Naive B cell (primary cell): ENCODE data around the gene ZC3H15. TPM values are rescaled to one million over a fixed set of nuclear protein-coding genes. Genes with fewer than 3 reads are reported as not detected.
A peak's percentile ranks its signal among the peaks of the same experiment; 100 is the strongest.
"Not testable (repeated sequence)": the region's sequence is repeated elsewhere in the genome, so short reads cannot be mapped to it uniquely, and the experiment has no call there.

ENCODE experiments used
- ATAC-seq, 2 donors: fragments of 150-1000 bp; cut with Tn5 transposase; 2 replicates each; pipeline ENCODE4 v1.10.0; 2021; ENCODE audit warnings: low read depth in 2 of 2, mild to moderate bottlenecking in 2 of 2, moderate library complexity in 2 of 2
- DNase-seq: peaks from one replicate; pipeline ENCODE4 v3.0.0; 2022
- H3K27ac Mint-ChIP-seq, 6 donors: one replicate each; pipeline ENCODE4 v1.8.0; 2020 to 2022; ENCODE audit warnings: mild to moderate bottlenecking in 6 of 6, mixed read lengths in 6 of 6, moderate library complexity in 5 of 6, inconsistent platforms in 2 of 6
- H3K27me3 Mint-ChIP-seq, 3 donors: one replicate each; pipeline ENCODE4 v1.8.0; 2021 to 2022; ENCODE audit warnings: mixed read lengths in 3 of 3, mild to moderate bottlenecking in 1 of 3
- H3K36me3 Mint-ChIP-seq, 2 donors: one replicate each; pipeline ENCODE4 v1.8.0; 2020 to 2022; ENCODE audit warnings: mixed read lengths in 2 of 2, inconsistent platforms in 1 of 2, mild to moderate bottlenecking in 1 of 2
- H3K4me1 Mint-ChIP-seq, 3 donors: one replicate each; pipeline ENCODE4 v1.8.0; 2020 to 2022; ENCODE audit warnings: mixed read lengths in 3 of 3, inconsistent platforms in 1 of 3, mild to moderate bottlenecking in 1 of 3, moderate library complexity in 1 of 3
- H3K4me3 Mint-ChIP-seq, 8 donors: one replicate each; pipeline ENCODE4 v1.8.0; 2020 to 2022; ENCODE audit warnings: mild to moderate bottlenecking in 8 of 8, mixed read lengths in 8 of 8, moderate library complexity in 8 of 8, inconsistent platforms in 2 of 8
- H3K9me3 Mint-ChIP-seq, 7 donors: one replicate each; pipeline ENCODE4 v1.8.0; 2020 to 2022; ENCODE audit warnings: mixed read lengths in 7 of 7, mild to moderate bottlenecking in 5 of 7, inconsistent platforms in 2 of 7, moderate library complexity in 1 of 7
- polyA plus RNA-seq, 6 donors: library from polyadenylated mRNA; unstranded; fragments of 300-500 nt; fragmentation: Illumina TruSeq; gene quantifications; one replicate each; pipeline ENCODE4 v1.2.3, GENCODE V29; 2021; ENCODE audit warnings: low read depth in 6 of 6

Gene ZC3H15
- polyA plus RNA-seq, 6 donors from 2014 or later = 50.2 to 73.9 (median 56.8) TPM

GRCh38 chr2:186472722-186473493 is 13.2 kb upstream of the ZC3H15 start:
- DNase-seq, H3K4me3 Mint-ChIP-seq, H3K4me1 Mint-ChIP-seq, H3K27me3 Mint-ChIP-seq, H3K27ac Mint-ChIP-seq, ATAC-seq, H3K36me3 Mint-ChIP-seq: not testable (repeated sequence)
- H3K9me3 Mint-ChIP-seq = peaks cover 0 to 16% (median 4%) of the 10 kb centered on the region in 7 donors

GRCh38 chr2:186474239-186474638 is 11.8 kb upstream of the ZC3H15 start:
- H3K4me1 Mint-ChIP-seq, H3K27ac Mint-ChIP-seq, DNase-seq, ATAC-seq, H3K36me3 Mint-ChIP-seq, H3K4me3 Mint-ChIP-seq, H3K27me3 Mint-ChIP-seq: not testable (repeated sequence)
- peaks cover 0 to 16% (median 4%) of the 10 kb centered on the region in 7 donors for H3K9me3 Mint-ChIP-seq

GRCh38 chr2:186477790-186478189 is 8.3 kb upstream of the ZC3H15 start:
- DNase-seq (no peak), ATAC-seq (no peak)
- Mint-ChIP-seq H3K4me3 (no peak overlapping the region), H3K27me3 (no peaks in the 10 kb centered on the region), H3K27ac (peak overlapping the region in 1 of 6 donors; percentile 20), H3K4me1 (peaks cover 0 to 6% (median 5%) of the 10 kb centered on the region in 3 donors), H3K36me3 (no peaks in the 10 kb centered on the region), H3K9me3 (peaks cover 0 to 4% (median 0%) of the 10 kb centered on the region in 7 donors)

- H3K9me3 Mint-ChIP-seq = peaks cover 0 to 2% (median 0%) of the 10 kb centered on the region in 7 donors
- peaks cover 9 to 24% (median 22%) of the 10 kb centered on the region in 3 donors for H3K4me1 Mint-ChIP-seq
- H3K27ac Mint-ChIP-seq = no peak overlapping the region
- ATAC-seq = no peak
- H3K4me3 Mint-ChIP-seq = no peak overlapping the region
- no peaks in the 10 kb centered on the region for H3K36me3 Mint-ChIP-seq
- no peak for DNase-seq
- H3K27me3 Mint-ChIP-seq = no peaks in the 10 kb centered on the region
These were observed 5.1 kb upstream of the ZC3H15 start for GRCh38 chr2:186480991-186481390.

- H3K36me3 Mint-ChIP-seq = no peaks in the 10 kb centered on the region
- H3K4me1 Mint-ChIP-seq = peaks cover 20 to 45% (median 44%) of the 10 kb centered on the region in 3 donors
- peak overlapping the region; percentile 76 to 100 (median 98) for H3K27ac Mint-ChIP-seq
- peak overlapping the region in 7 of 8 donors; percentile 15 to 99 (median 94) for H3K4me3 Mint-ChIP-seq
- DNase-seq = no peak
- ATAC-seq = no peak
- H3K27me3 Mint-ChIP-seq = no peaks in the 10 kb centered on the region
- H3K9me3 Mint-ChIP-seq = no peaks in the 10 kb centered on the region
These were observed 1.9 kb upstream of the ZC3H15 start for GRCh38 chr2:186484062-186484735.

- Mint-ChIP-seq H3K27me3 (no peaks in the 10 kb centered on the region), H3K27ac (peak overlapping the region; percentile 97 to 100 (median 100)), H3K4me1 (peaks cover 26 to 58% (median 53%) of the 10 kb centered on the region in 3 donors), H3K36me3 (no peaks in the 10 kb centered on the region), H3K4me3 (peak overlapping the region; percentile 89 to 99 (median 97)), H3K9me3 (no peaks in the 10 kb centered on the region)
- ATAC-seq (peak in 1 of 2 donors; percentile 29), DNase-seq (no peak)
These were observed 537 bp upstream of the ZC3H15 start for GRCh38 chr2:186485576-186485870.

- peak; percentile 91 for DNase-seq
- Mint-ChIP-seq H3K4me3 (peak overlapping the region; percentile 89 to 99 (median 97)), H3K4me1 (peaks cover 32 to 72% (median 67%) of the 10 kb centered on the region in 3 donors), H3K9me3 (no peaks in the 10 kb centered on the region), H3K27me3 (no peaks in the 10 kb centered on the region), H3K27ac (peak overlapping the region; percentile 97 to 100 (median 100)), H3K36me3 (no peaks in the 10 kb centered on the region)
- no peak for ATAC-seq
These were observed 889 bp downstream of the ZC3H15 start for GRCh38 chr2:186486651-186487647.

GRCh38 chr2:186493564-186494085 is 7.6 kb downstream of the ZC3H15 start:
- ATAC-seq (no peak), DNase-seq (no peak)
- no peak overlapping the region for H3K4me3 Mint-ChIP-seq
- H3K27ac Mint-ChIP-seq = peak overlapping the region in 5 of 6 donors; percentile 21 to 74 (median 35)
- H3K36me3 Mint-ChIP-seq = peaks cover 1 to 13% of the 10 kb centered on the region in 2 donors
- H3K4me1 Mint-ChIP-seq = peaks cover 31 to 65% (median 54%) of the 10 kb centered on the region in 3 donors
- no peaks in the 10 kb centered on the region for H3K27me3 Mint-ChIP-seq
- no peaks in the 10 kb centered on the region for H3K9me3 Mint-ChIP-seq

GRCh38 chr2:186496401-186496800 is 10.3 kb downstream of the ZC3H15 start:
- no peak for DNase-seq
- H3K27ac Mint-ChIP-seq = no peak overlapping the region
- peaks cover 20 to 46% (median 33%) of the 10 kb centered on the region in 3 donors for H3K4me1 Mint-ChIP-seq
- H3K4me3 Mint-ChIP-seq = no peak overlapping the region
- no peaks in the 10 kb centered on the region for H3K27me3 Mint-ChIP-seq
- ATAC-seq = no peak
- H3K36me3 Mint-ChIP-seq = peaks cover 8 to 17% of the 10 kb centered on the region in 2 donors
- H3K9me3 Mint-ChIP-seq = no peaks in the 10 kb centered on the region

- DNase-seq (no peak), ATAC-seq (no peak)
- Mint-ChIP-seq H3K4me3 (no peak overlapping the region), H3K27me3 (no peaks in the 10 kb centered on the region), H3K36me3 (peaks cover 18 to 22% of the 10 kb centered on the region in 2 donors), H3K9me3 (no peaks in the 10 kb centered on the region), H3K4me1 (peaks cover 16 to 31% (median 21%) of the 10 kb centered on the region in 3 donors), H3K27ac (peak overlapping the region in 2 of 6 donors; percentile 4 to 66)
These were observed 11.9 kb downstream of the ZC3H15 start for GRCh38 chr2:186497928-186498327.

GRCh38 chr2:186498834-186499233 is 12.8 kb downstream of the ZC3H15 start:
- H3K36me3 Mint-ChIP-seq = peaks cover 22% of the 10 kb centered on the region in 2 donors
- no peaks in the 10 kb centered on the region for H3K9me3 Mint-ChIP-seq
- H3K4me1 Mint-ChIP-seq = peaks cover 10 to 24% (median 13%) of the 10 kb centered on the region in 3 donors
- ATAC-seq = no peak
- H3K27ac Mint-ChIP-seq = peak overlapping the region in 4 of 6 donors; percentile 0 to 73 (median 2)
- no peak overlapping the region for H3K4me3 Mint-ChIP-seq
- no peaks in the 10 kb centered on the region for H3K27me3 Mint-ChIP-seq
- no peak for DNase-seq

- Mint-ChIP-seq H3K27me3 (no peaks in the 10 kb centered on the region), H3K4me1 (peaks cover 2 to 10% (median 2%) of the 10 kb centered on the region in 3 donors), H3K36me3 (peaks cover 33 to 41% of the 10 kb centered on the region in 2 donors), H3K4me3 (no peak overlapping the region), H3K27ac (no peak overlapping the region), H3K9me3 (no peaks in the 10 kb centered on the region)
- DNase-seq (no peak), ATAC-seq (peak in 1 of 2 donors; percentile 30)
These were observed 18.0 kb downstream of the ZC3H15 start for GRCh38 chr2:186503827-186504606.
